HG03460 (cell line): ENCODE data around the gene ADISSP.

Experiments
- ATAC-seq: cut with Tn5 transposase; IDR thresholded peaks from one replicate; pipeline ENCODE4 v1.9.1; 2021; ENCODE audit not compliant: unreplicated experiment

ADISSP gene

DNA sequence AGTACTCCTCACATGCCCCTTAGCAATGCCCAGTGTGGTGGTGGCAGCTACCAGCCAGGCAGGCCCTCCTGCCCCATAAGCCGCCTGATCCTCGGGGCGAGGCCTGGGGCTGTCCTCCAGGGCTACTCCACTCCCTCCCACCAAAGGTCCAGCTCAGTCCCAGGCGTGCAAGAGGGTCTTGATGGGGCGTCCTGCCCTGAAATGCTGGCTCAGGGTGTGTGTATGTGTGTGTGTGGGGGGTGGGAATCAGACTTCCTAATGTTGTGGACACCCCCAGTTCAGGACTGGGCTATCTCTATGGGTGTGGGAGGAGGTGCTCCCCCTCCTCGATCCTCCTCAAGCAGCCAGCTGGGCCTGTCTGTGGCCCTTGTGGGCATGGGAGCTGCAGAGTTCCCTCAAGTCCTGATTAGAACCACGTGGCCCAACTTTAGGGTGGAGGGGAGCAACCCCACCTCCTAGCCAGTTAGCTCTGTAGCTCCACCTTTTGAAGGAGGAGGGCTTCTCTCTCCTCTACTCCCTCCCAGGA is 27.6 kb downstream of the ADISSP start:
- ATAC-seq, result no peak

DNA sequence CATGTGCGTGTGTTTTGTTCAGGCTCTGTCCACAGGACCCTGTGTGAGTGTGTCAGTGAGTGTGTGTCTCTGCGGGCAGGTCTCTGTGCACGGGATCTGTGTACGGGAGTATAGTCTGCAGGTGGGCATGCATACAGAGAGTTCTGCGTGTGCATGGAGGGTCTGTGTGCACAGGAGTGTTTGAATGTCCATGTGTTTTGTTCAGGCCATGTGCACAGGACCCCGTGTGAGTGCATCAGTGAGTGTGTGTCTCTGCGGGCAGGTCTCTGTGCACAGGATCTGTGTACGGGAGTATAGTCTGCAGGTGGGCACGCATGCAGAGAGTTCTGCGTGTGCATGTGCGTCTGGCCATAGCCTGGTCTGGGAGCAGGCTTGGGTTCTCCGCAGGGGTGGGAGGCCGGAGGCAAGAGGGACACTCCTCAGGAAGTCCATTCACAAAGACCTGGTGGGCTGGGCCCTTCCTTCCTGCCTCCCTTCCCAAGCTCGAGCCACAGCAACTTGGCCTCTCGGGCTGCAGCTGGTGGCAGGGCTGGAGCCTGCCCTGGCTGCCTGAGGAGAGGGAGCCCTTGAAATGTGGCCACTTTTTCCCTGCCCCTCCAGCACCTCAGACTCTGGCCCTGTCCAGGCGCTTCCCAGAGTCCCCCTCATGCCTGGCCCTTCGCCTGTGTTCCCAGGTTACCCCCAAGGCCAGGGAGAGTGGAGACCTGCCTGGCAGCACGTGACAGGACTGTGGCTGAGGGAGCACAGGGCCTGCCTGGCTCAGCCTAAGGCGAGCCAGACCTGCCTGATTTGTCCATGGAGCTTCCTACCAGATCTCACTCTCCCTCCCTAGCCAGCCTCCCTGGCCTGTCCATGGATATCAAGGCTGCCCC is 28.3 kb downstream of the ADISSP start:
- ATAC-seq, result no peak

GRCh38 chr20:3738111-3739053 is 29.2 kb downstream of the ADISSP start:
- no peak for ATAC-seq

GRCh38 chr20:3735768-3736167 is 31.8 kb downstream of the ADISSP start:
- ATAC-seq, result no peak

DNA sequence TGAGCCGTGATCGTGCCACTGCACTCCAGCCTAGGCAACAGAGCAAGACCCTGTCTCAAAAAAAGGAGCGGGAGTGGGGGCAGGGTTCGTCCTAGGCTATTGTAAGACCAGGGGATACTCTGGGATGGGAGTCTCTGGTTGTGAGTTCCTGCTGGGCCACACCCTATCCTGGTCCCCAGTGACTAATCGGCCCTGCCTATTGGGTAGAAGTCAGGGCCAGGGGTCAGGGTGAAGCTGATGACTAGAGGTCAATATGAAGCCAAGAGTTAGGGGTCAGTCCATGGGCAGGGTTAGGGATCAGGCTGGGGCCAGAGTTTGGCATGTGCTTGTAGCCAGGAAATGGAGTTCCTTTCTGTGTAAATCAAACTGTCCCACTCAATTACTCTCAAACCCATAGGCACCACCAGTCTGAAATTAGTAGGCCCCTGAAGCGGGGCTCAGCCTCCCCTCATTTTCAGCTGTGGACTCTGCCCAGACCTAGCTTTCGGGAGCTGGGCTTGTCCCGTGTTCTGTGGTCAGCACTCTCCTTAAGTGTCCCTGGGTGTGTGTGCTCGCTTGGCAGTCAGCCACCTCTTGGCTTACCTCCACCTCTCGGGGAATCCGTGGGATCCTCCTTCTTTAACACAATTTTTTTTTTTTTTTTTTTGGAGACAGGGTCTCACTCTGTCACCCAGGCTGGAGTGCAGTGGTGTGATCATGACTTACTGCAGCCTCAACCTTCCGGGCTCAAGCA is 33.3 kb downstream of the ADISSP start:
- no peak for ATAC-seq

DNA sequence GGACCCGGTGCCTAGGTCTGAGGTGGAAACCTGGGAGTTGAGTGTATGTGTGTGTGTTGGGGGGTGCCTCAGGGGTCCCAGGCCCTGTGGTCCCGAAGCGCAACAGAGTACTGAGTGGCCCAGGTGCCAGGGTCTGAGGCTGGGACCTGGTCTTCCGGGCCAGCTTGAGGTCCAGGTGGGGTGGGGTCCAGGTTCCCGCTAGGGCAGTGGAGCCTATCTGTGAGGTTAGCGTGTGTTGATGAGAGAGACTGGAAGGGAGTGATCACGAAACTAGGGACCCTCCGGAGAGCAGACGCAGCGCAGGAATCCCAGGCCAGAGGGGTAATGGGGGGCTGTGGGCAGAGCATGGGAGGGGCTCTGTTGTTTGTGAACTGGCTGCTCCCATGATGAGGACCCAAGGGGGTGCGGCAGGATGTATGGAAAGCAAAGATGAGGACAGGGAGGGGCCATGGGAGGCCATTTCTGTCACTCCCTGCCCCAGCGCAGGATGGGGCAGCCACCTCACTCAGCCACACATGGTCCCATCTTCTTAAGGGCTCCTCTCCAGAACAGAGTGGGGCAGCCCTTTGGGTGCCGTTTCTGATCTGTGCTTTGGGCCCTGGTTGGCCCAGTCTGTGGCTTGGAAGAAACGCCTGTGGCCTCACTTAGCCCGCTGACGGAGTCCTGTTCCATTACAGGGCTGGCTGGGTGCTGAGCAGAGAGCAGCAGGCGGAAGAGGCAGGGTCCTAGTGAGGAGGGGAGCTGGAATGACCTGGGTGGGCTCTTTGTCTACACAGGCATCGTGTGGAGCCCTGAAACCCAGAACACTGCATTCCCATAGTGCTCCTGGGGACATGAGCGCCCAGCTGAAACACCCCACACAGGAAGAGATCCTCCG is 34.2 kb downstream of the ADISSP start:
- no peak for ATAC-seq

GRCh38 chr20:3732327-3733118 is 35.0 kb downstream of the ADISSP start, which contains the start of gene HSPA12B:
TSS of gene HSPA12B (plus strand) at chr20:3732685. CDS start at chr20:3738675, 5,990 bp downstream.
- ATAC-seq, result no peak

DNA sequence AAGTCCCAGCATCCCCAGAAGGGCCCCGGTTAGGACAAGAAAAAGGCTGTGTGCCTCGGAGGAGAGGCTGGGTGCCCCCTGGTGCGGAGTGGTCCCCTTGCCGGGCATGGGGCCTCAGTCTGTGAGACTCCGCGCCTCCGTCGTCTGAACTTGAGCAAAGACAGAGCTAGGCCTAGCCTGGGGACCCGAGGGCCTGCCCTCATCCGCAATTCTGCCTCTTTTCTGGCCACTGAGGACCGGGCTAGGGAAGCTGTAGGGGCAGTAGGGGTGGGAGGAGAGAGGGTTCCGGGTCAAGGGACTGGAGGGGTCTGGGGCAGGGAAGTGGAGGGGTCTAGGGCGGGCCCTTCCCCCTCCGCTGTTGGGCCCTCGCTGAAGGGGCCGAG is 35.6 kb downstream of the ADISSP start:
- ATAC-seq, result no peak

DNA sequence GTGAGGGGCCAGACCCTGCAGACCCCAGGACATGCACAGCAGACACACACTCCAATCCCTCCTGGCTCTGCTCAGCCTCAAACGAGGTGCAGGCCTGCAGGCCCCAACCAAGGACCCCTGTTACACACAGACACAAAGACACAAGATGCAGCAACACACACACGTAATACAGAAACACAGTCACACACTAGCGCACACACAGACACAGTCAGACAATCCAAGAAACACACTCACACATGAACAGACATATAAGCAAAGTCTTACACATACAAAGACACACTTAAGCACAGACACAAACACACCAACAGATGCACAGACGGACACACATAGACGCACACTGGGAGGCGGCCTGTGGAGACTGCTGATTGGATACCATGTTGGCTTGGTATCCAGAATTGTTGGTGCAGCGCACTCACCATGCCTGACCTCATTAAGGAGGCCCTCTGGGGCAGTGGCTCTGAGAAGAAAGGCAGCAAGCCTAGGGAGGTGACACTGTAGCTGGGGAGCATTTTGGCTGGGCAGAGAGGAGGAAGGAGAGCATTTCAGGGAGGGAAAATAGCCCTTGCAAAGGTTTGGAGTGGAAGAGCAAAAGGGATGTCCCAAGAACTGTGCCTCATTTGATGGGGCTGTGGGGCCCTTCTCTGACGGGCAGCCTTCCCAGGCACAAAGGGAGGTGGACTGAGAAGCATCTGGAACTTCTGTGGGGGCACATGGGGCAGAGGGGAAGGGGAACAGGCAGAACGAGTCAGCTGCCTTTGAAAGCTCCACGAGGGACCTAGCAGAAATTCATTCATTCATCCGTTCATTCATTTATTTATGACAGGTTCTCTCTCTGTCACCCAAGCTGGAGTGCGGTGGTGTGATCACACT is 36.5 kb downstream of the ADISSP start:
- no peak for ATAC-seq

DNA sequence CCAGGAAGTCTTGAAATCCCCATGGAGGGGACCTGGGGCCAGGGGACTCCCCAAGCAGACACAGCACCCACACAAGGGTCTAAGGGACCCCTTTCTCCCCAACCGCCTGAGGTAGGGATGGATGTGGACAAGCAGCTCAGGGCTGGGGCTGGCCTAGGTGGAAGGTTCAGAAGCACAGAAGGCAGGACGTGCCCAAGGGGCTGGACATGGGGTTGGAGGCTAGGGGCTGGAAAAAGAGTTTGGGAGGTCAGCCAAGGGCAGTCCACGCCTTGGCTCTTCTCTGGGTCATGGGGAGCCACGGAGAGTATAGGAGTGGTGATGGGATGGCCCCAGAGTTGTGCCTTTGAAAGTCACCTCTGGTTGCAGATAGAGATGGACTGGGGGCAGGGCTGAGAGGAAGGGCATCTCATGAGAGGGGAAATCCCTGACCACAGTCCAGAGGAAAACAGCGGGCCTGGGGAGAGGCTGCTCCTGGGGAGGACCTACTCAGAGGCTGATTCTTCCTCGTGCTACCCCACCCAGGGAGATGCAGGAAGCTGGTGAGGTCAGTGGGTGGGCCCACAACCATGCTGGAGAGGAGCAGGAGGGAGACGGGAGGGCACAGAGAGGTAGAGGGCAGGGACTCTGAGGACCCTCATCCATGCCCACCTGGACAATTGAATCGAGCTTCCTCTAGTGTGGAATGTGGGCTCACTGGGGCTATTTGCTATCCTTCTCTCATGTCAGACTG is 37.6 kb downstream of the ADISSP start:
- ATAC-seq, result no peak

GRCh38 chr20:3729378-3729777 is 38.2 kb downstream of the ADISSP start:
- no peak for ATAC-seq

DNA sequence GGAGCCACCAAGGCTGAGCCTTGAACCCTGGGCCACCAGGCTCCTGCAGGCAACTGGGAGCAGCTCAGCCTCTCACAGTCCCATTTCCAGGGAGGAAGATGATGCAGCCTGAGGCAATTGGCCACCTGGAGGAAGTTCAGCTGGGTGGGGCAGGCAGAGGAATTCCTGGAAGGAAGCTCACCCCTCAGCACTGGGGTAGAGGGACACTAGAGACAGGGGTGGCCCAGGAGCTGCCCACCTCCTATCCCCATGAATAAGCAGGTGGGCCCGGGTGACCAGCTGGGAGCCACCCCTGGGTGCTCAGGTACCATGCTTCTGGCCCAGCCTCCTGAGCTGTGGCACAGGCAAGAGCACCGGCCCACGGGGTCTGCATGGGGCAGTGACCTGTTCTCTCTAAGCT is 38.7 kb downstream of the ADISSP start:
- no peak for ATAC-seq

DNA sequence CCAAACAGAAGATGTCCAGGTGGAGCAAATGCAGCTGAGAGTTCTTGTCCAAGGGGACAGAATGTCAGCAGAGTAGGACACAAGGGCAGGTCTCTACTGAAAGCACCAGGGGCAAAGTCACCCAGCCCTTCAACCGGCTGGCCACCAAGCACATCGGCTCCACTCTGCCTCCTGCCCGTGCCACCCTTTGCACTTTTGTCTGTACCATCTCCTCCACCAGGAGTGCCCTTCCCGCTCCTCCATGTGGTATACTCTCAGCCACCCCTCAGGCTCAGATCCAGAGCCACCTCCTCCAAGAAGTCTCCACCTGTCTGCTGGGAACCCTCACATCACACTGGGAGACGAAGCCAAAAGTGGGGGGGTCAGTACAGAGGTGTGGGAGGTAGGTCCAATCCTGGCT is 39.2 kb downstream of the ADISSP start:
- no peak for ATAC-seq

- ATAC-seq, result no peak
Observed at GRCh38 chr20:3727401-3728021, 40.0 kb downstream of the ADISSP start.

DNA sequence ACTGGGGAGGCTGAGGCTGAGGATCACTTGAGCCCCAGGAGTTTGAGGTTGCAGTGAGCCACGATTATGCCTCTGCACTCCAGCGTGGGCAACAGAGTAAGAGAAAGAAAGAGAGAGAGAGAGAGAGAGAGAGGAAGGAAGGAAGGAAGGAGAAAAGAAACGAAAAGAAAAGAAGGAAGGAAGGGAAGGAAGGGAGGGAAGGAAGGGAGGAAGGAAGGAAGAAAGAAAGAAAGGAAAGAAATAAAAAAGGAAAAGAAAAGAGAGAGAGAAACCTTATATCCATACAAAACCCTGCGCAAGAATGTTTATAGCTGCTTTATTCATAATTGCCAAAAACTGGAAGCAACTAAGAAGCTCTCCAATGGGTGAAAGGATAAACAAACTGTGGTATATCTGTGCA is 43.2 kb downstream of the ADISSP start:
- ATAC-seq, result no peak

GRCh38 chr20:3723284-3723683 is 44.3 kb downstream of the ADISSP start:
- ATAC-seq, result no peak

- no peak for ATAC-seq
Observed at GRCh38 chr20:3721912-3722311, 45.6 kb downstream of the ADISSP start.
